GM12801 (cell line): ENCODE data around the gene PUM2.

Experiments used
- TF ChIP-seq, protein P1 (sequence below): IDR thresholded peaks from one replicate; pipeline ENCODE4 v1.5.1; 2011; ENCODE audit warnings: control low read depth; ENCODE audit not compliant: insufficient read length; ENCODE audit errors: extremely low read depth

The PUM2 gene

DNA sequence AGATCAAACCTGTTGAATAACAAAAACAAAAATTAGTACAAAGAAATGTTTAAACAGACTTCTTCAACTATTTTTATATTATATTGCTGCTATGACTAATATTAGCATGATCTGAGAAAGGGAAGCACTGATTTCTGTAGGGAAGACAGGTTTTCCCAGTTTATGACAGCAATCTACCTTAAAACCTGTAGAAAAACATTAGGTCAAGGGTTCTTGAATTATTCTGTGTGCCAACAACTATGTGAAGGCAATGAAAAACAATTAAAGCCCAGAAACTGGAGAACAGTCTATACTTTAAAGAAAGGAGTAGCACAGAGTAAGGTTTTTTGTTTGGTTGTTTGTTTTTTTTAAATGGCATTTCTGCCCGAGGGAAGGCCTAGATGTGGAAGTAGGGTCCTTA lies 23.3 kb downstream of the PUM2 start:
- TF ChIP-seq, protein P1, sequence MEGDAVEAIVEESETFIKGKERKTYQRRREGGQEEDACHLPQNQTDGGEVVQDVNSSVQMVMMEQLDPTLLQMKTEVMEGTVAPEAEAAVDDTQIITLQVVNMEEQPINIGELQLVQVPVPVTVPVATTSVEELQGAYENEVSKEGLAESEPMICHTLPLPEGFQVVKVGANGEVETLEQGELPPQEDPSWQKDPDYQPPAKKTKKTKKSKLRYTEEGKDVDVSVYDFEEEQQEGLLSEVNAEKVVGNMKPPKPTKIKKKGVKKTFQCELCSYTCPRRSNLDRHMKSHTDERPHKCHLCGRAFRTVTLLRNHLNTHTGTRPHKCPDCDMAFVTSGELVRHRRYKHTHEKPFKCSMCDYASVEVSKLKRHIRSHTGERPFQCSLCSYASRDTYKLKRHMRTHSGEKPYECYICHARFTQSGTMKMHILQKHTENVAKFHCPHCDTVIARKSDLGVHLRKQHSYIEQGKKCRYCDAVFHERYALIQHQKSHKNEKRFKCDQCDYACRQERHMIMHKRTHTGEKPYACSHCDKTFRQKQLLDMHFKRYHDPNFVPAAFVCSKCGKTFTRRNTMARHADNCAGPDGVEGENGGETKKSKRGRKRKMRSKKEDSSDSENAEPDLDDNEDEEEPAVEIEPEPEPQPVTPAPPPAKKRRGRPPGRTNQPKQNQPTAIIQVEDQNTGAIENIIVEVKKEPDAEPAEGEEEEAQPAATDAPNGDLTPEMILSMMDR: no peak

DNA sequence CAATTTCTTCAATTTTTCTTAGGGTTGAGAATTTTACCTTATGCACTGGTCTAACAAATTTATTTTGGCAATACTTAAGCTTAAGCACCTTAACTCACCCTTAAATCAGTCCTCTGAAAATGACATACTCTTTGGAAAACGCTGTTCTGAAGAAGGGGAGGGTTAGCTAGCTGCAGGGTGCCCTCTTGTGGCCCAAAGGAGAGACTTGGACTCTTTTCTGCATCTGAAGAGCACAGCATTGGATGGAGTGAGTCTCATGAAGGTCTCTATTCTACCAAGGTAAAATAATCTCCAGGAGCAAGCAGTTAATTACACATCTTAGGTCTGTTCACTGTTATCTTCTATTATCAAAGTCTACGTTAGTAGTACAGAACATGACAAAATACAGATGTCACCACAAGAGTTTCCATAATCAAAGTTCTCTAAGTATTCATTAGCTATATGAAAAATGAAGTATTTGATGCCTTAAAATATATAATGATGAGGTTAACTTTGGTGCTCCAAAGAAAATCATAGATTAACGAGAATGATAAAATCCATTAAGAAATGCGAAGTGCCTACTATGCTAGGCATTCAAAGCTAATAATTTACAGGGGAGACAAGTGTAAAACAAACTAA lies 24.4 kb downstream of the PUM2 start:
- TF ChIP-seq, protein P1: no peak

DNA sequence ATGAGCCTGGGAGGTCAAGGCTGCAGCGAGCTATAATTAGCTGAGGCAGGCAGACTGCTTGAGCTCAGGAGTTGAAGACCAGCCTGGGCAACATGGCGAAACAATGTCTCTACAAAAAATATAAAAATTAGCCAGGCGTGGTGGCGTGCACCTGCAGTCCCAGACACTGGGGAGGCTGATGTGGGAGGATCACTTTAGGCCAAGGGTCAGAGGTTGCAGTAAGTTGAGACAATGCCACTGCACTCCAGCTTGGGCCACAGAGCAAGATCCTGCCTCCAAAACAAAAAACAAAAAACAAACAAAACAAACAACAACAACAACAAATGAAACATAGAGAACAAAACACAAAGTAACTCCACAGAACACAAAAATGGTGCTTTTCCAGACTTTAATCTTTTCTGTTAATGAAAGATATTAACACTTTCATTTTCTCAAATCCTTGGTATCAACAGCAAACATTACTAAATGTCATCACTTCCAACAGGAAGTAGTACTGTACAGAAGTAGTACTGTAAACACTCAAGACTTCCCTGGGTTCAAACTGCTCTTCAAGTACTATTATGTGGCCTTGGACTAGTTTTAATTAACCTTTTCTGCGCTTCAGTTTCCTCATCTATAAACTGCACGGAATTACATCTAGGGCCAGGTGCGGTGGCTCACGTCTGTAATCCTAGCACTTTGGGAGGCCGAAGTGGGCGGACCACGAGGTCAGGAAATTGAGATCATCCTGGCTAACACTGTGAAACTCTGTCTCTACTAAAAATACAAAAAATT lies 27.9 kb downstream of the PUM2 start:
- TF ChIP-seq, protein P1: no peak

DNA sequence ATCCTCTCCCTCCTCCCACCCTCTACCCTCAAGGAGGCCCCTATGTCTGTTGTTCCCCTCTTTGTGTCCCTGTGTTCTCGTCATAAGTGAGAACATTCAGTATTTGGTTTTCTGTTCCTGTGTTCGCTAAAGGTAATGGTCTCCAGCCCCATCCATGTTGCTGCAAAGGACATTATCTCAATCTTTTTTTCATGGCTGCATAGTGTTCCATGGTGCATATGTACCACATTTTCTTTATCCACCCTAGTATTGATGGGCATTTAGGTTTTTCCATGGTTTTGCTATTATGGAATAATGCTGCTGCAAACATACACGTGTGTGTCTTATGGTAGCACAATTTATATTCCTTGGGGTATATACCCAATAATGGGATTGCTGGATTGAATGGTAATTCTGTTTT lies 33.0 kb downstream of the PUM2 start:
- TF ChIP-seq, protein P1: no peak

DNA sequence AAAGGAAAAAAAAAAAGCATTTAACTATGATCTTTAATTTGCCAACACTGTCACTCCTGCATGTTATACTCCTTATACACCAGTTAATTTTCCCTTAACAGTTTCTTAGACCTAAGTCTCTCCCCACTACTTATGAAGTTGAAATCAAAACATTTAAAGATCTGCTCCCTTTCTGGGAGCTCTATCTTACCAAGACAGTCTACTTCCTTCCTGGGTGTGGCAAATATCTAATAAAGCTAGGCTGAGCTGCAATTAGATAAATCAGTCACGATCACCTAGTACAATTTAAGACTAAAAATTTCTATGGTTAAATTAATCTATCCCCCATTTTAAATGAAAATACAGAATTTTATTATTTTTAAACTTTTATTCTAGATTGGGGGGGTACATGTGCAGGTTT lies 33.4 kb downstream of the PUM2 start:
- TF ChIP-seq, protein P1: no peak

DNA sequence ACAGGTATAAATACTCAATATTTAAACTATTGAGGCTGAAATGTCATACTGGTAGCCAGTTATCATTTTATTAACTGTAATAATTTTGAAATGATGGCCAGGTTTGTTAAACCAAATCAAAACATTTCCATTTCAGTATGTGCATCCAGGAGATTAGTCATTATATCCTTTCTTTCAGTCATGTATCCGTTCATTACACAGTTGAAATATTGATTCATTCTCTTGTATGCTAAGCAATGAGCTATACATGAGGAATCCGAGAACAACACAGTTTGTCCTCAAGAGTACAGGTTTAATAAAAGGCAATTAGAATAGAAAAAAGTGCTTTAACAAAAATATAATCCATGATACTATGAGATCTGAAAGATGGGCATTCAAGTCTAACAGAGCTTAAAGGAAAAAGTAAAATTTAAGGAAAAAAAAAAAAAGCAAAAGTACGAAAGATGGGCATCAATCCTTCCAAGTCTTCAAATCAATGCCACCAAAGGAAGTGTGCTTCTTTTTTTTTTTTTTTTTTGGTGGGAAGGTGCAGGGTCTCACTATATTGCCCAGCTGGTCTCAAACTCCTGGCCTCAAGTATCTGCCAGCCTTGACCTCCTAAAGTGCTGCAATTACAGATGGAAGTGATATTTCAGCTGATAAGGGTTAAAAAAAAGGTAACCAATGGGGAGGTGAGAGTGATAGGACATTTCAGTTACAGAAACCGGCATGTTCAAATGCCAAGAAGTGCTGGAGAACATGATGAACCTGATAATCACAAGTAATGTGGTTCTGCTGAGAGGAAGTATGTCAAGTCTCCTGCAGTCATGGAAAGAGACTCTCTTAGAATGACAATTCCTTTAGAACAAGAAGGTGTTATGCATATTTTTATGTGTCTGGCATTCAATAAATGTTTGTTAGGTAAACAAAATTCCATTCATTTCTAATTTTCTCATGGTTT lies 35.8 kb downstream of the PUM2 start:
- TF ChIP-seq, protein P1: no peak

DNA sequence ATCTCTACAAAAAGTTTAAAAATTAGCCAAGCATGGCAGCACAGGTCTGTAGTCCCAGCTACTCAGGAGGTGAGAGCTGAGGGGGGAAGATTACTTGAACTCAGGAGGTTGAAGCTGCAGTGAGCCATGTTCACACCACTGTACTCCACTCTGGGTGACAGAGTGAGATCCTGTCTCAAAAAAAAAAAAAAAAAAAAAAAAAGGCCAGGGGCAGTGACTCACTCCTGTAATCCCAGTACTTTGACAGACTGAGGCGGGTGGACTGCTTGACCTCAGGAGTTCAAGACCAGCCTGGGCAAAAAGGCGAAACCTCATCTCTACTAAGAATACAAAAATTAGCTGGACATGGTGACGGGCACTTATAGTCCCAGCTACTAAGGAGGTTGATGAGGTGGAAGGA lies 37.0 kb downstream of the PUM2 start:
- TF ChIP-seq, protein P1: no peak
